GM12878 (cell line): ENCODE measurements around the gene GABBR1.

Experiments used
- BHLHE40 ChIP-seq, 2 experiments: fragments of 450-650 bp in 1 of 2; IDR thresholded peaks; 2 replicates each; pipeline ENCODE4 v1.6.1; 2011 to 2017; ENCODE audit warnings: low read depth in 2 of 2, borderline replicate concordance in 1 of 2, improper control_type of control experiment in 1 of 2, low read length in 1 of 2, mild to moderate bottlenecking in 1 of 2
- POLR2A ChIP-seq: IDR thresholded peaks from 2 replicates; pipeline ENCODE4 v1.6.1; 2011; ENCODE audit warnings: low read depth, mild to moderate bottlenecking, low read length

DNA sequence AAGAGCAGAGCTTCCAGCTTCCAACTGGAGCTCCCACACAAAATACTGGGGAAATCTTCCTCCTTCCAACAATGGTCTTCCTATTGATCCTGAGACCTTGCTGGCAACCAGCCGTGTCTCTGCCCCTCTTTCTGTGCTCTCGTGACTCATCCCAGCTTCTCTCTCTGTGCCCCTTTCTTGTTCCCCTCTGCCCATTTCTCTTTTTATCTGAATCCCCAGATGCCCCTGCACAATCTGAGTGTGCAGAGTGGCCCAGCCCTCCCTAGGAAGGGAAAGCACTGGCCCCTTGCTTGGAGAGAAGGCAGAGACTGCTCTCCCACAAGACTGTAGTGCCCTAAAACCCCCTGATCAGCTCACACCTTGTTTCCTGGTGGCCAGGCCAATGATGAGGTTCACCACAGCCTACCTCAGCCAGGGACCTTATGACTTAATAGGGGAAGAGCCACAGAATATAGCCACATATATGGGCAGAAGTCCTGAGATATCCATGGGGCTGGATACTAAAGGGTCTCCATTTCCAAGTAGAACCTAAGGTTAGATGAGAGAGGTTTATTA is 122.2 kb downstream of the GABBR1 start:
- TF ChIP-seq POLR2A: no peak
- no peak for TF ChIP-seq BHLHE40 (IDR thresholded peaks at IDR 0.05; ENCODE audit: borderline replicate concordance in 1 of 2, low read depth in 2 of 2, low read length in 1 of 2)
